HG03575 (cell line): ENCODE data around the gene UGT1A4.

Experiments
- ATAC-seq: cut with Tn5 transposase; IDR thresholded peaks from one replicate; pipeline ENCODE4 v1.9.1; 2021; ENCODE audit not compliant: unreplicated experiment, insufficient number of reproducible peaks, low FRiP score; ENCODE audit errors: extremely low read depth

The UGT1A4 gene

DNA sequence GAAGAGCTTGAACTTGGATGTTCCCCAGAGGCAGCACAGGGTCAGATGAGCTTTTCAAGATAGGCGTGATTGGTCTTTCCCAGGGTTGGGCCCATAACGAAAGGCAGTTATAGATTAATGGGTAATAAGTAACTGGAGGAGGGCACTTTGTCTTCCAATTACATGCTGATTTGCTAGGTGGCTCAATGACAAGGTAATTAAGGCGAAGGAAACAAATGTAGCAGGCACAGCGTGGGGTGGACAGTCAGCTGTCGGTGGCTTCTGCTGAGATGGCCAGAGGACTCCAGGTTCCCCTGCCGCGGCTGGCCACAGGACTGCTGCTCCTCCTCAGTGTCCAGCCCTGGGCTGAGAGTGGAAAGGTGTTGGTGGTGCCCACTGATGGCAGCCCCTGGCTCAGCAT, at the start of gene UGT1A4:
Gene UGT1A4, plus strand, starts transcription at position 185 of the 400 bp plus-strand sequence. Its CDS starts 85 bp downstream, at position 270.
- ATAC-seq: no peak

DNA sequence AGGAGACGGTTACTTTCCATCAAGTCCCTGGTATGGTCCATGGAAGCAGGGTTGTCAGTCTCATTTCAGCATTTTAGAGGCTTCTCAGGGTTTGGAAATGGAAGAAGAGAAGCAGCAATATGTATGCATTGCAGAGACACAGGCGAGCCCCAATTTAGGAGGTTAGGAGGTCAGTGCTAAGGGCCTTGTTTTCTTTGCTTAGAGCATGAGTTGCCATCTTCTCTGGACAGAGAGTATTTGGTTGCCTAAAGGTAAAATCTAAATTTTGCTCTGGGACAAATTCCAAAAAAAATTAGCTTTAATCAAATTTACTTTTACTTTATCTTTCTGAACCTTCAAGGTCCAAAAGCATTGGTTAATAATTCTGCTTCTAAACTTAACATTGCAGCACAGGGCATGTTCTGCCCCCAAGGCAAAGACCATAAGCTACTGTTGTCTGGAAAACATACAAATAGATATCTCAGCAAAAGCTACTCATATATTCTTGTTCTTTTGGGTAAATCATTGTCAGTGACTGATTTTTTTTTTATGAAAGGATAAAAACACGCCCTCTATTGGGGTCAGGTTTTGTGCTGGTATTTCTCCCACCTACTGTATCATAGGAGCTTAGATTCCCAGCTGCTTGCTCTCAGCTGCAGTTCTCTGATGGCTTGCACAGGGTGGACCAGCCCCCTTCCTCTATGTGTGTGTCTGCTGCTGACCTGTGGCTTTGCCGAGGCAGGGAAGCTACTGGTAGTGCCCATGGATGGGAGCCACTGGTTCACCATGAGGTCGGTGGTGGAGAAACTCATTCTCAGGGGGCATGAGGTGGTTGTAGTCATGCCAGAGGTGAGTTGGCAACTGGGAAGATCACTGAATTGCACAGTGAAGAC, 47.0 kb upstream of the UGT1A4 start, which contains the start of gene UGT1A9:
Gene UGT1A9, plus strand, starts transcription at position 609 of the 872 bp plus-strand sequence. Its CDS starts 37 bp downstream, at position 646.
- no peak for ATAC-seq

DNA sequence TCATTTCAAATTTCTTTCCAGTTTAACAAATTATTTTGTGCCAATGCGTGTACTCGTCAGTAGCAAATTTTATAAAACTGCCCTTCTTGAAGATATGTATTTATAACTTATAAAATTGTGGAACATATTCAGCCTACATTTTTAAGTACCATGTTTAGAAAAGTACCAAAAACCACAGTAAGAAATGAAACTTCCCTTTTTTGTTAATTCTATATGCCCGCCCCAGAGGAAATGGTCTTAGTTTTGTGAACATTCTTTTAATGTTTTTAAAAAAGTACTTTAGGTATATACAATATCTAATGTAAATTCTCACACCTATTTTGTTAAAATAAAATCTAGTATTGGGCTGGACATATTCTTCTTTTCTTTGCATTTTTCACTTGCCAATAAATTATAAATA, 45.6 kb upstream of the UGT1A4 start:
- no peak for ATAC-seq

DNA sequence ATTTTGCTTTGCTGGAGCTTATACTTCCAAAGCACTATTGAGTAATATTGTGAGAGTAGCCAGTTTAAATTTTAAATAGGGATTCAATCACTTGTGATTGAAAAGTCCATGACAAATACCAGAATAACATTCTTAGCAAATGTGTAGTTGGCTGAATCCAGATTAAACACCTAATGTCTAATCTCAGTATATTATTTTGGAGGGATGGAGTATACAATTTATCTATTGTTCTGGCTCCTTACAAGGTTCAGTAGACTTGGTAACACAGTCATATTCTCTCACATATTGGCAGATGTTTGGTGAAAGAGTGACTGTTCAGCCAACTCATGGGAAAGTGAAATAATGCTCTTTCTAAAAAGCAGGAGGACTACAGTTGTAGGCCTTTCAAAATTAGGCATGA, 44.6 kb upstream of the UGT1A4 start:
- no peak for ATAC-seq

DNA sequence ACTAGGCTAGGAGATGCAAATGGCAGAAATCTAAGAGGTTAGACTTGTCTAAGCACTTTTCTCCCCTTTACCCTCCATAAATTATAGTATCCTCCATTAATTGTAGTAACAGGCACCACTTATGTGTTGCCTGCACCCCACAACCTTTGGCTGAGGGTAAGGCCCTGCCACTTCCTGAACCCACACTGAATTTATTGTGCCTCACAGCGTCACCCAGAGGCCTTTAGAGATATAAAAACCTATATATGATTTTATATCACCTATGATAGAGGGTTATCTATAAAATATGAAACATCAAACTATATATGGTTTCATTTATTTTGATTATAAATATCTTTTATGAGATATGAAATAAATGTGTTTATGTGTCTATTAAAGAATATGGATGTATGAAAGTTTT, 44.2 kb upstream of the UGT1A4 start:
- no peak for ATAC-seq

DNA sequence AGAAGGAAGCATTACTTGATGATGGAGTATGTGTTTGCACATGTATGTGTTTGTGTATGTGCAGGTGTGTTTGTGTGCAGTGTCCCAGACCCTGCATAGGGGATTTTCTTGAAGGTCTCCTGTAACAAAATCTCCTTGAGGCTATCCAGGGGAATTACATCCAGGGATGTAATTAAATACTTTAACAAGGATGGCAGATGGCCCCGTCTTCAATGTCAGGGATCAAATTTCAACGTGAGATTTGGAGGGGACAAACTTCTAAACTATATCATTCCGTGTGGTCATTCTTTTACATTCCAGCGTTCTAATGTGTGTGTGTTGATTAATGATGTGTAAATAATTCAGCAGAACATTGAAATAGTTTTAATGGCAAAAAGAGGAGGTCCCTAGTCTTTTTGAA, 43.5 kb upstream of the UGT1A4 start:
- ATAC-seq: no peak

DNA sequence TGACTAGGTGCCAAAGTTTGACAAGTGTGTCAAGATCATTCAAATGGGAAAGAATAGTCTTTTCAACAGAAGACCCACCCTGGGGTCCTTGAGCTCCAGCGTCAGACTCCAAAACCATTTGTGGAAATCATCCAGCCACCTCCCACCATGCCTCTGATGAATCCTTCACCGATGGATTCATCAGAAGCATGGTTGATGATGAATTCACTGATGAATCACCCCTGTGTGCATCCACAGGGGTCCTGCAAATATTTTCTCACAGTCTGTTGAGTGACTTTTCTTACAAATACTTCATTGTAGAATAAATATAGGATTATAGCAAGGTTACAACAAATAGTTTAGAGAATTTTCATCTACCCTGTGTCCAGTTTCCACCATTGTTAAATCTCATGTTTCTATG, 42.5 kb upstream of the UGT1A4 start:
- ATAC-seq: no peak

DNA sequence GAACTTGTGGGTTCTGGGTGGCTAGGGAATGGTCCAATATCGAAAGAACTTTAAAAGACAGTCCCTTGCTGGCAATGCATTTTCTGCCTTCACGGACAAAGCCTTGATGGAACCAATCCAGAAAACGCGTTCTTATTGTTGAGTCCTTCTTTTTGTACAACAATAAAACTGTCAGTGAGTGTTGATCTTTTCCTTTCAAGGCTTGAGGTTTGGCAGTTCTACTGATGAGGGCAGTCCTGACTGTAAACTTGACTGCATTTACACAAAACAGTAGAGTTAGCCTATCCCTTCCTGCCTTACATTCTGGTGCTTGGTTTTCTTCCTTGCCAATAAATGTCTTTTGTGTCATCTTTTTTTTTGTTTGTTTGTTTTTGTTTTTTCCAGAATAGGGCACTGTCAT, 39.3 kb upstream of the UGT1A4 start:
- ATAC-seq: no peak

DNA sequence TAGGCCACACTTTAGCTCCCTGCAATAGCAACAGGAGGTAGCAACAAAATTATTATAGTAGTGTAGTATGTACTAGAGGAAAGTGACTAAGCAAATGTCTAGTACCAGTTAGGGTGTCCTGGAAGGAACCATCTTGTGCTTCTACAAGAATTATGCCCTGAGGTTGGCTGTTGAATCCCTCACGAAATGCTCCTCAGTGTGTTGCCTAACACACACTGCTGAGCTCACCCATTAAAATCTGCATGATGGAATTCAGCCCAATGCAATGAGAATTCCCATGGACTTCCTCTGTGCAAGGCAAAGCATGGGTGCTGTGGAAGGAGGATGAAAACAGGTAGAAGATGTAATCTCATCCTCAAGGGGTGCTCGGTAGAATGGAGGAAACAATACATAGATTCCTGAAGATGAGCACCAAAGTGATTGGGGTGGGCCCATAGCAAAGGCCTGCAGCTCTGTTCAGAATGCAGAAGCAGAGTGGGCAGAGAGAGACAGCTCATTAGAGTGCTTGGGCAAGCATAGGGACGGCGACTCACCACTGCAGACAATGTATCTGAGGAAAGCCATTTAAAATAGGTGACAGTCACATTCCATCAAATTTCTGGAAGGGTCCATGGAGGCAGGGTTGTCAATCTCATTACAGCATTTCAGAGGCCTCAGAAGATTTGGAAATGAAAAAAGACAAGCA, 38.0 kb upstream of the UGT1A4 start:
- no peak for ATAC-seq

DNA sequence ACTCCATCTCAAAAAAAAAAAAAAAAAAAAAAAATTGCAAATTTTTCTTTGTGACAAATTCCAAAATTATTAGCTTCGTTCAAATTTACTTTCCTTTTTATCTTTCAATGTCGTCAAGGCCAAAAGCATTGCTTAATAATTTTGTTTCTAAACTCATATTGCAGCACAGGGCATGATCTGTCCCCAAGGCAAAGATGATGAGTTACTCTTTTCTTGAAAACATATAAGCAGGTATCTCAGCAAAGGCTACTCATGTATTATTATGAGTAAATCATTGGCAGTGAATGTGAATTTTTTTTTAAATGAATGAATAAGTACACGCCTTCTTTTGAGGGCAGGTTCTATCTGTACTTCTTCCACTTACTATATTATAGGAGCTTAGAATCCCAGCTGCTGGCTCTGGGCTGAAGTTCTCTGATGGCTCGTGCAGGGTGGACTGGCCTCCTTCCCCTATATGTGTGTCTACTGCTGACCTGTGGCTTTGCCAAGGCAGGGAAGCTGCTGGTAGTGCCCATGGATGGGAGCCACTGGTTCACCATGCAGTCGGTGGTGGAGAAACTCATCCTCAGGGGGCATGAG, 36.9 kb upstream of the UGT1A4 start, which contains the start of gene UGT1A7:
Gene UGT1A7, plus strand, starts transcription at position 381 of the 579 bp plus-strand sequence. Its CDS starts 37 bp downstream, at position 418.
- no peak for ATAC-seq

DNA sequence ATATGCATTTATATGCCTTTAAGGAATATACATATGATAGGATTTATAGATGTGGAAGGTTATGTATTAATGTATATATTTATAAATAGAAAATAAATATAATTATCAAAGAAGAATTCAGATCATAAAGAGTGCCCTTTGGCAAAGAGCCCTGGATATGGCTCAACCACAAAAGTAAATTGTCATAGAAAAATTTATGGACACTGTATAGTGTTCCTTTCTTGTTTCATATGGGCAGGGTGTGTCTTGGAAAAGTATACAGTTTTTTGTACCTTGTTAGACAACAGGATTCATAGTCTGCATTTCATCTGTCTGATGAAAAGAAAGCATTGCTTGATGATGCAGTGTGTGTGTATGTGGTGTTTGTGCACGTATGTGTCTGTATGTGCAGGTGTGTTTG, 33.9 kb upstream of the UGT1A4 start:
- ATAC-seq: no peak

DNA sequence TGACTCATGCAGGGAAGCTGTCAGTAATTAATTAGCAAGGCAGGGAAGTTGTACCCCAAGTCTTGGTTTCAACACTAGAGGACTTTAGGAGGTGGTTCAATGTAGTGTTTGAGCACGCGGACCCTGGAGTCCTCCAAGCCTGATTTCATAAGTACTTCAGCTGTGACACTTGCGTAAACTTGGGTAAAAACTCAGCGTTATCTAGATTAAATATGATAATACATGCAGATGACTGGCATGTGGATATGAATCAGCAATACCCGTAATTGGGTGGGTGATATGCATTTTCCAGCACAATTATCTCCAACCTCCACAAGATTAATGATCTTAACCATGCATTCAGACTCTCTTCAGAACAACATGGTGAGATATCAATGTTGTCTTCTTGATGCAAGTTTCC, 31.6 kb upstream of the UGT1A4 start:
- ATAC-seq: no peak

DNA sequence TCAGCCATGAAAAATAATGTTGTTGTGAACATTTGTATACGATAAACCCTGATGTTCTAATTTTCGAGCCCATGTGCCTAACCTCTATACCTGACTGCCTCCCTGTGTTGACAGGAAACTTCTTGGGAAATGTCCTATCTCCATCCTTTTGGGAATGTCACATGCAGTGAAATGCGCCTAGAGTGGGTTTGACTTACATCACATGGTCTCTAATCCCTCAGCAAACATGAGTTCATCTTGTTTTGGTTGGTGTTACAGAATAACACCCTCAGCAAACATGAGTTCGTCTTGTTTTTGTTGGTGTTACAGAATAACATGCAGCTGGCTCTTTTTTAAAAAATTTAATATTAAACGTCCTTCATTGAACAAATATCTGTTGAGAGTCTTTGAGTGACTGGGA, 30.2 kb upstream of the UGT1A4 start:
- no peak for ATAC-seq

DNA sequence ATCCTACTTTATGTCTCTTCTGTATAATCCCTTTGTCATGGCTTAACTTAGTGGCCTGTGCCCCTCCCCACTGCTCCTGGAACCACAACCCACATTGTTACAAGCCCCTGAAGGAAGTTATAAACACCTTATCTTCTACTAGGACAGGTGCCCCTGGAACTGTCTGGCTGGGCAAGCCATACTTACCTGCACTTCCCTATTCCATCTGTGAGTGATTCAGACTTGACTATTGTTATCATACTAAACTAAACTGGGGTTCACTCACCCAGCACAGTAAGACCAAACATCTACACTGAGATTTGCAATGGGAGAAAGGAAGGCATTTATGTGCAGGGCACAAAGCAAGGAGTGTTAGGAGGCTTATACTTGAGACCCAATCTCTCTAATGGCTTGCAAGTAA, 29.5 kb upstream of the UGT1A4 start:
- no peak for ATAC-seq

DNA sequence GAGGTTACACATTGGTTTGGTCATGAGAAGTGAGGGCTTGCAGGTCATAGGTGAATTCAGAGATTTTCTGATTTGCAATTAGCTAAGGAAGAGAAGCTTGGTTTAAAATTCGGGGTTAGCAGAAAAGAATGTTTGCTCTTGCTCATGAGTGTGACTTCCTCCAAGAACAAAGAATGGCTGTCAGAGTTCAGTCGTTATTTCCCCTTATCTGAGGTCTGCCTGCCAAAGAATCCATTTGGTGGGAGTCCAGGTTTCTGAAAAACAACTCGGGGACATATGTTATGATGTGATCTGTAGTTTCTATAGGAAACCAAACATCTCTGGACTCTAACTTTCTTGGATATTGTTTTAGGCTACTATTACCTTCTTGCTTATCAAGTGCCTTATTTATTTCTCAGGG, 29.0 kb upstream of the UGT1A4 start:
- ATAC-seq: no peak

DNA sequence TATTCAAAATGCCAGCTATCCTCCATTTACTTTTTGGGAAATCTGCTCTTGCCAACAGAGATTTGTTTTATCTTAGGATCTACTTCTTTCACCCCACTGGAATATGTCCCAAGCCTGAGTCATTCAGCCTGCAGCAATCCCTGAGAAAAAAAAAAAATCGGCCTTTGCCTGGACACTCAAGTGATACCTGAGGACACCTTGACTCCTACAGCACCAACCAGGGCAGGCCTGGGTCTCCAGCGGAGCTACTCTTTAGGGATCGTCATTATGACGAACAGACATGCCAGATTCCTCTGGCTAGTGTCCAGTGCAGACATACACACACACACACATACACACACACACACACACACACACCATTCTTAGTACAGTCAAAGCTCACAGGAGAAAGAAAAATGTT, 28.1 kb upstream of the UGT1A4 start:
- ATAC-seq: no peak

DNA sequence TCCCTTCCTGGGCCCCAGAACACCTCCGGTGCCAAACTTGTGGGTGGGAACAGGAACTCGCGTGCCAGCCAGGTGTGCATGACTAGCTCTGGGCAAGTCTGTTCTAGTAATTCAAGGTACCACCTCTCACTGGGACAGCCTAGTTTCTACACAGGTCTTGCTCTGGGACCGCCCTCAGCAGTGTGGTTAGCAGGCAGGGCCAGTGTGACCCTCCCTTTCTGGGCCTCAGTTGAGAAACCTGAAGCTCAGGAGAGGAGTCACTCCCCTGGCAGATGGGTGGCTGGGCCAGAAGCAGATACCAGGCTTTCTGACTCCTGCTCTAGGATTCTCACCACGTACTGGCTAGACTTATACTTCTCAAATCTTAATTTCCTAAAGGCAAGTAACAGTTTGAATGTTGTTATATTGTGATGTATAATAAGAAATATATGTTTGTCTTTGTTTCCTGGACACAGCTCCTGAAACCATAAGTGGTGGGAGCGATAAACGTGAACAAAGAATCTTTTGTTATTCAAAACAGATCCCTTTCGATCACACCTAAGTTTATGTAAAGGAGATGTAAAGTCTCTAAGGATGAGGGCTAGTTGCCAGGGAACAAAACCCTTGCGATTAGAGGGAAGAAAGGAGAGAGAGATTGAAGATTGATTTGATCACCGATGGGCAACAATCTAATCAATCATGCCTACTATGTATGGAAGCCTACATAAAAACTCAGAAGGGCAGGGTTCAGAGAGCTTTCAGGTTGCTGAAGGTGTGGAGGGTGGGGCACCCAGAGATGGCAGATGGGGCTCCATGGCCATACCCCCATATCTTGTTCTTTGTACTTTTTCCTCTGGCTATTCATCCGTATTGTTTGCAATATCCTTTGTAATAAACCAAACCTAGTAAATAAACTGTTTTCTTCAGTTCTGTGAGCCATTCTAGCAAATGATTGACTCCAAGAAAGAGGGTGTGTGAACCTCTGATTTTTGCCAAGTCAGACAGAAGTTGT, 26.8 kb upstream of the UGT1A4 start:
- ATAC-seq: no peak

DNA sequence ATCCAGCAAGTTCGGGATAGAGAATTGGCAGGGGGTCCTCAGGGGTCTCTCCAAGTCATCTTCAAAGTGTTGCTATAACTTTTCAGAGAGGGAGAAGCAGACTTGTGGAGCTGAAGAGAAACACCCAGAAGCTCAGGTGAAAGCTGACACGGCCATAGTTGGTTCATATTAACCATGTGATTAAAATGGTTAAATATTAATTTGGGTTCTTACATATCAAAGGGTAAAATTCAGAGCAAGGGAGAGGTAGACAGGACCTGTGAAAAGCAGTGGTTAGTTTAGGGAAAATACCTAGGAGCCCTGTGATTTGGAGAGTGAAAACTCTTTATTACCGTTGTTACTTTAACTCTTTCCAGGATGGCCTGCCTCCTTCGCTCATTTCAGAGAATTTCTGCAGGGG, 25.9 kb upstream of the UGT1A4 start, which contains the start of gene UGT1A6:
Gene UGT1A6, plus strand, starts transcription at position 243 of the 400 bp plus-strand sequence. Its CDS starts 115 bp downstream, at position 358.
- no peak for ATAC-seq

DNA sequence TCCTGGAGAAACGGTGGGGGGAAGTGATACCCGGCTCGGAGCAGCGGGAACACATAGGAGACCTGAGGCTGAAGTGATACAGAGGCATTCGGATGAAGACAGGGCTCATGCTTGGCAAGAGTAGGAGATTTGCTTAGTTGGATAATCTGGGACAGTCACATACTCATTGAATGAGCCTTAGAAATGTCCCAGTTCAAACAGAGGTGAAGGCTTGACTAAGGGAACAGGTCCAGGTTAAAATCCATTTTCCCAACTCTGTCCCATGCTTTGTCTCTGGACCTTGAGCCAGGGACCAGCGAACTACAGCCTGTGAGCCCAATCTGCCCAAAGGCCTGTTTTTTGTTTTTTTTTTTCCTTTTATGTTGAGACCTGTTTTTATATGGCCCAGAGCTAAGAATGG, 24.6 kb upstream of the UGT1A4 start:
- no peak for ATAC-seq
